Fibroblast of lung (primary cell): Measurements from ENCODE around the gene RIN3. TPM values are rescaled to one million over a fixed set of nuclear protein-coding genes. Genes with fewer than 3 reads are reported as not detected.

Experiments
- DNase-seq, 2 donors: peaks; one replicate each; pipeline versions ENCODE4 v3.0.0 to v3.0.0-alpha.2; 2010; ENCODE audit warnings: low read depth in 2 of 2
- H2AFZ ChIP-seq: 2 replicates; pipeline ENCODE4 v1.5.1; 2012; ENCODE audit warnings: low read length, control low read depth, inconsistent platforms
- H3K27ac ChIP-seq: 2 replicates; pipeline ENCODE4 v1.5.1; 2011; ENCODE audit warnings: low read length, control low read depth; ENCODE audit not compliant: insufficient read depth
- H3K27me3 ChIP-seq: 2 replicates; pipeline ENCODE4 v1.5.1; 2011; ENCODE audit warnings: mild to moderate bottlenecking, low read length; ENCODE audit not compliant: control insufficient read depth, insufficient read depth
- H3K36me3 ChIP-seq: 2 replicates; pipeline ENCODE4 v1.5.1; 2011; ENCODE audit warnings: low read length; ENCODE audit not compliant: control insufficient read depth, insufficient read depth
- H3K4me1 ChIP-seq: 2 replicates; pipeline ENCODE4 v1.5.1; 2011; ENCODE audit warnings: low read length; ENCODE audit not compliant: control insufficient read depth, insufficient read depth; ENCODE audit errors: extremely low read depth
- H3K4me2 ChIP-seq: 2 replicates; pipeline ENCODE4 v1.5.1; 2011; ENCODE audit warnings: low read length, control low read depth; ENCODE audit not compliant: insufficient read depth; ENCODE audit errors: extremely low read depth
- H3K4me3 ChIP-seq, 4 experiments: fragments of 200-600 bp in 1 of 4; sonication (generic) in 1 of 4; replicated peaks in 1 of 4; 2 replicates each; pipeline ENCODE4 v1.5.1; 2011 to 2016; ENCODE audit warnings: low read length in 4 of 4, low read depth in 3 of 4, mild to moderate bottlenecking in 3 of 4, control low read depth in 2 of 4, inconsistent platforms in 1 of 4, mixed read lengths in 1 of 4; ENCODE audit not compliant: insufficient read depth in 1 of 4; ENCODE audit errors: control extremely low read depth in 1 of 4
- H3K79me2 ChIP-seq: 2 replicates; pipeline ENCODE4 v1.5.1; 2012; ENCODE audit warnings: mild to moderate bottlenecking, low read length, inconsistent platforms; ENCODE audit not compliant: control insufficient read depth, insufficient read depth
- H3K9ac ChIP-seq: 2 replicates; pipeline ENCODE4 v1.5.1; 2011; ENCODE audit warnings: mild to moderate bottlenecking, low read length, control low read depth; ENCODE audit not compliant: insufficient read depth
- H3K9me3 ChIP-seq: 2 replicates; pipeline ENCODE4 v1.5.1; 2012; ENCODE audit warnings: low read depth, low read length; ENCODE audit not compliant: control insufficient read depth, insufficient read depth
- H4K20me1 ChIP-seq: 2 replicates; pipeline ENCODE4 v1.5.1; 2011; ENCODE audit warnings: low read length; ENCODE audit not compliant: control insufficient read depth, insufficient read depth; ENCODE audit errors: extremely low read depth
- EZH2 ChIP-seq: IDR thresholded peaks from 2 replicates; pipeline ENCODE4 v1.5.1; 2012; ENCODE audit warnings: low read length, control low read depth, mild to moderate bottlenecking; ENCODE audit errors: missing control alignments
- polyA plus RNA-seq, 2 donors: library from polyadenylated mRNA; depleted of rRNA in 1 of 2; stranded (reverse) in 1 of 2; unstranded in 1 of 2; fragments of >200 nt; gene quantifications; 2 replicates each; pipeline ENCODE4 v1.2.1, GENCODE V29; 2011 to 2012; ENCODE audit warnings: missing spikeins in 1 of 2
- total RNA-seq: library from RNA; depleted of rRNA; stranded (reverse); fragments of >200 nt; gene quantifications from 2 replicates; pipeline ENCODE4 v1.2.1, GENCODE V29; 2014
- TF ChIP-seq, protein P1 (sequence below), 2 donors: IDR thresholded peaks in 1 of 2; conservative IDR thresholded peaks in 1 of 2; 1 replicate in 1 of 2; 2 replicates in 1 of 2; pipeline ENCODE4 v1.5.1; 2011 to 2012; ENCODE audit warnings: low read length in 2 of 2, control low read depth in 1 of 2, inconsistent platforms in 1 of 2, low read depth in 1 of 2, mild to moderate bottlenecking in 1 of 2

RIN3 gene
- total and polyA plus RNA-seq, 2 donors (not counting 1 experiment from before 2014, with no cell fraction given): 8.9 to 9.2 TPM

DNA sequence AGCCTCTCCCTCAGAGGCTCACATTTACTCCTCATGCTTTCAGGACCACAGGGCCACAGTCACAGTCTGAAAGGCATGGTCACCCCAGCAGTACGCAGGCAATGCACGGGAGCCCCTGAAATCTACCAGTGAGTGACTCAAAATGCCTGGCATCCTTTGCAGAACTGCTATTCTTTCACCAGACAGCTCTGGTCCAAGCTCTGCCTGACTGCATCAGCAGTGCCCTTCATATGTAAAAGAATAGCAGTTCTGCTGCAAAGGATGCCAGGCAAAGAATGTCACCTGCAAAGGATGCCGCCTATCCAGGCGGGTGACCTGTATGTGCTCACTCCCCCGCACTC, 196.4 kb downstream of the RIN3 start:
- TF ChIP-seq EZH2: no peak
- TF ChIP-seq, protein P1, sequence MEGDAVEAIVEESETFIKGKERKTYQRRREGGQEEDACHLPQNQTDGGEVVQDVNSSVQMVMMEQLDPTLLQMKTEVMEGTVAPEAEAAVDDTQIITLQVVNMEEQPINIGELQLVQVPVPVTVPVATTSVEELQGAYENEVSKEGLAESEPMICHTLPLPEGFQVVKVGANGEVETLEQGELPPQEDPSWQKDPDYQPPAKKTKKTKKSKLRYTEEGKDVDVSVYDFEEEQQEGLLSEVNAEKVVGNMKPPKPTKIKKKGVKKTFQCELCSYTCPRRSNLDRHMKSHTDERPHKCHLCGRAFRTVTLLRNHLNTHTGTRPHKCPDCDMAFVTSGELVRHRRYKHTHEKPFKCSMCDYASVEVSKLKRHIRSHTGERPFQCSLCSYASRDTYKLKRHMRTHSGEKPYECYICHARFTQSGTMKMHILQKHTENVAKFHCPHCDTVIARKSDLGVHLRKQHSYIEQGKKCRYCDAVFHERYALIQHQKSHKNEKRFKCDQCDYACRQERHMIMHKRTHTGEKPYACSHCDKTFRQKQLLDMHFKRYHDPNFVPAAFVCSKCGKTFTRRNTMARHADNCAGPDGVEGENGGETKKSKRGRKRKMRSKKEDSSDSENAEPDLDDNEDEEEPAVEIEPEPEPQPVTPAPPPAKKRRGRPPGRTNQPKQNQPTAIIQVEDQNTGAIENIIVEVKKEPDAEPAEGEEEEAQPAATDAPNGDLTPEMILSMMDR (conservative IDR thresholded peaks at IDR 0.05 in 1 of 2, IDR thresholded peaks at IDR 0.05 in 1 of 2; ENCODE audit: low read depth in 1 of 2, low read length in 2 of 2): no peak
- Histone ChIP-seq H4K20me1 (no peaks in the 10 kb centered on the region), H3K4me1 (peaks cover 3% of the 10 kb centered on the region), H3K9me3 (no peaks in the 10 kb centered on the region), H3K27me3 (no peaks in the 10 kb centered on the region), H3K4me3 (no peak overlapping the region), H3K79me2 (no peaks in the 10 kb centered on the region), H2AFZ (no peak overlapping the region), H3K4me2 (no peak overlapping the region), H3K9ac (no peak overlapping the region), H3K36me3 (no peaks in the 10 kb centered on the region), H3K27ac (no peak overlapping the region)
- DNase-seq: no peak

GRCh38 chr14:92711976-92712653, 198.5 kb downstream of the RIN3 start:
- Histone ChIP-seq H3K4me3 (no peak overlapping the region), H3K9me3 (no peaks in the 10 kb centered on the region), H3K9ac (no peak overlapping the region), H3K79me2 (no peaks in the 10 kb centered on the region), H4K20me1 (no peaks in the 10 kb centered on the region), H2AFZ (no peak overlapping the region), H3K4me2 (no peak overlapping the region), H3K27me3 (no peaks in the 10 kb centered on the region), H3K36me3 (no peaks in the 10 kb centered on the region), H3K4me1 (peaks cover 3% of the 10 kb centered on the region), H3K27ac (no peak overlapping the region)
- DNase-seq: no peak
- TF ChIP-seq, protein P1 (conservative IDR thresholded peaks at IDR 0.05 in 1 of 2, IDR thresholded peaks at IDR 0.05 in 1 of 2; ENCODE audit: low read depth in 1 of 2, low read length in 2 of 2): no peak
- no peak for TF ChIP-seq EZH2

DNA sequence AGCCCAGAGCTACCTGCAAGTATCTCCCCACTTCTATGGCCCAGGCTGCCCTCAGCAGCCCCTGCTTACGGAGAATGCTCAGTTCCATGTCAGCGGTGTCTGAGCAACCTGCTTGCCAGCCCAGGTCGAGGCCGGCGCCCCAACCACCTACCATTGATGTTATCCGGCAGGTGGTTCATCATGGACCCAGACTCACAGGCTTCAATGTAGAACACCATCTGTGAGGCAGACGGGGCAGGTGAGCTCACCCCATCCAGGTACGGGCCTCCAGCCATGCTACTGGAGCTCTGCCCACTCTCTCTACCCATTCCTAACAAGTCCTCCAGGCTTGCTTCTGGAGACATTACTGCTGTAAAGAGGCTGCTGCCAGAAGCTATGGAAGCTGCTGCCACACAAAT, 199.1 kb downstream of the RIN3 start:
- Histone ChIP-seq H2AFZ (no peak overlapping the region), H3K4me3 (no peak overlapping the region), H4K20me1 (no peaks in the 10 kb centered on the region), H3K79me2 (no peaks in the 10 kb centered on the region), H3K27me3 (no peaks in the 10 kb centered on the region), H3K36me3 (no peaks in the 10 kb centered on the region), H3K9me3 (no peaks in the 10 kb centered on the region), H3K4me2 (no peak overlapping the region), H3K4me1 (peaks cover 3% of the 10 kb centered on the region), H3K27ac (no peak overlapping the region), H3K9ac (no peak overlapping the region)
- DNase-seq: no peak
- TF ChIP-seq, protein P1 (conservative IDR thresholded peaks at IDR 0.05 in 1 of 2, IDR thresholded peaks at IDR 0.05 in 1 of 2; ENCODE audit: low read depth in 1 of 2, low read length in 2 of 2): no peak
- TF ChIP-seq EZH2: no peak
